ENCODE data around the gene RAB34. TPM values are rescaled to one million over a fixed set of nuclear protein-coding genes. Genes with fewer than 3 reads are reported as not detected.

RAB34 gene
- total and polyA plus RNA-seq, 10 donors, result 31.4 to 111 (median 53.0) TPM

- H3K4me3 ChIP-seq, result no peak overlapping the region
- H3K9me3 ChIP-seq, result no peaks in the 10 kb centered on the region
- intact Hi-C loops (cut with DNase I; ENCODE audit: low total_unique reads), result no loop called here
- no peak for TF ChIP-seq POLR2A (IDR thresholded peaks at IDR 0.05)
- TF ChIP-seq POLR2AphosphoS5 (IDR thresholded peaks at IDR 0.05), result no peak
- TF ChIP-seq CTCF (IDR thresholded peaks at IDR 0.05 in 8 of 11, conservative IDR thresholded peaks at IDR 0.05 in 3 of 11), result peak in 2 of 11 experiments; percentile 14 to 19
- H3K36me3 ChIP-seq, result peaks cover 14 to 100% (median 100%) of the 10 kb centered on the region in 6 donors
- H3K27me3 ChIP-seq (replicated peaks in 1 of 7), result no peaks in the 10 kb centered on the region
- no peaks in the 10 kb centered on the region for H3K4me1 ChIP-seq
- 90 to 93% (median 92%) methylated on average over 7 of the region's 7 CpGs for WGBS, 5 donors
- no peak for DNase-seq
- no peak overlapping the region for H3K27ac ChIP-seq
These were observed 41.7 kb downstream of the RAB34 start for GRCh38 chr17:28675980-28676379.

- H3K9me3 ChIP-seq, result no peaks in the 10 kb centered on the region
- 93 to 98% (median 97%) methylated on average over 3 of the region's 3 CpGs for WGBS, 5 donors
- no peak overlapping the region for H3K4me3 ChIP-seq
- H3K4me1 ChIP-seq, result no peaks in the 10 kb centered on the region
- DNase-seq, result no peak
- no peak for TF ChIP-seq CTCF (IDR thresholded peaks at IDR 0.05 in 8 of 11, conservative IDR thresholded peaks at IDR 0.05 in 3 of 11)
- TF ChIP-seq POLR2AphosphoS5 (IDR thresholded peaks at IDR 0.05), result no peak
- no peak for TF ChIP-seq POLR2A (IDR thresholded peaks at IDR 0.05)
- peaks cover 14 to 100% (median 100%) of the 10 kb centered on the region in 6 donors for H3K36me3 ChIP-seq
- H3K27ac ChIP-seq, result no peak overlapping the region
- H3K27me3 ChIP-seq (replicated peaks in 1 of 7), result no peaks in the 10 kb centered on the region
- intact Hi-C loops (cut with DNase I; ENCODE audit: low total_unique reads), result no loop called here
These were observed 42.2 kb downstream of the RAB34 start for GRCh38 chr17:28675490-28675889.

- H3K36me3 ChIP-seq, result peaks cover under 1 to 98% (median 60%) of the 10 kb centered on the region in 6 donors
- H3K4me1 ChIP-seq, result peaks cover 6 to 48% (median 25%) of the 10 kb centered on the region in 6 donors
- WGBS, 5 donors, result 91 to 96% (median 94%) methylated on average over 1 of the region's 1 CpG
These were observed 47.8 kb downstream of the RAB34 start for GRCh38 chr17:28669918-28670317.

GRCh38 chr17:28667870-28668269 lies 49.8 kb downstream of the RAB34 start:
- Histone ChIP-seq H3K4me3 (no peak overlapping the region), H3K9me3 (no peaks in the 10 kb centered on the region), H3K4me1 (peaks cover 20 to 68% (median 45%) of the 10 kb centered on the region in 6 donors), H3K27ac (no peak overlapping the region), H3K36me3 (peaks cover 0 to 87% (median 41%) of the 10 kb centered on the region in 6 donors), H3K27me3 (replicated peaks in 1 of 7) (no peaks in the 10 kb centered on the region)
- no peak for TF ChIP-seq CTCF (IDR thresholded peaks at IDR 0.05 in 8 of 11, conservative IDR thresholded peaks at IDR 0.05 in 3 of 11)
- no peak for TF ChIP-seq POLR2A (IDR thresholded peaks at IDR 0.05)
- no peak for TF ChIP-seq POLR2AphosphoS5 (IDR thresholded peaks at IDR 0.05)
- no peak for DNase-seq
- 75 to 95% (median 93%) methylated on average over 1 of the region's 1 CpG for WGBS, 5 donors
- intact Hi-C loops (cut with DNase I; ENCODE audit: low total_unique reads), result no loop called here

More at GRCh38 chr17:28669918-28670317, 47.8 kb downstream of the RAB34 start:
- Histone ChIP-seq H3K4me3 (no peak overlapping the region), H3K9me3 (no peaks in the 10 kb centered on the region), H3K27me3 (replicated peaks in 1 of 7) (no peaks in the 10 kb centered on the region), H3K27ac (no peak overlapping the region)
- TF ChIP-seq CTCF (IDR thresholded peaks at IDR 0.05 in 8 of 11, conservative IDR thresholded peaks at IDR 0.05 in 3 of 11), result no peak
- no peak for TF ChIP-seq POLR2AphosphoS5 (IDR thresholded peaks at IDR 0.05)
- no peak for TF ChIP-seq POLR2A (IDR thresholded peaks at IDR 0.05)
- no peak for DNase-seq
- intact Hi-C loops (cut with DNase I; ENCODE audit: low total_unique reads), result no loop called here
